Measurements from ENCODE around the gene CERS2.

The CERS2 gene

GRCh38 chr1:150974580-150975478, at the start of gene CERS2:
TSS of gene CERS2 (minus strand) at chr1:150974835. CDS start at chr1:150969090, 5,745 bp downstream.
- H3K4me3 Mint-ChIP-seq = peak within 1 kb of the TSS; percentile 88 to 90 (median 90)
- H3K27ac Mint-ChIP-seq = peak within 1 kb of the TSS; percentile 88 to 93 (median 92)
- no peak for TF ChIP-seq CTCF (IDR thresholded peaks at IDR 0.05; ENCODE audit: unreplicated experiment in 3 of 3)
- H3K27me3 Mint-ChIP-seq (ENCODE audit: low read depth) = peaks cover 7% of the 10 kb centered on the region
- no peaks in the 10 kb centered on the region for H3K36me3 Mint-ChIP-seq (ENCODE audit: low read depth)
- H3K4me1 Mint-ChIP-seq = peaks cover 47% of the 10 kb centered on the region
- H3K9me3 Mint-ChIP-seq = no peaks in the 10 kb centered on the region

- H3K9me3 Mint-ChIP-seq = no peaks in the 10 kb centered on the region
- H3K4me3 Mint-ChIP-seq = peak overlapping the region; percentile 9 to 61 (median 24)
- no peaks in the 10 kb centered on the region for H3K27me3 Mint-ChIP-seq (ENCODE audit: low read depth)
- peak in 1 of 3 experiments; percentile 15 for TF ChIP-seq CTCF (IDR thresholded peaks at IDR 0.05; ENCODE audit: unreplicated experiment in 3 of 3)
- peaks cover 35% of the 10 kb centered on the region for H3K4me1 Mint-ChIP-seq
- peak overlapping the region; percentile 86 to 95 (median 92) for H3K27ac Mint-ChIP-seq
- H3K36me3 Mint-ChIP-seq (ENCODE audit: low read depth) = peaks cover 12% of the 10 kb centered on the region
These were observed 38.9 kb upstream of the CERS2 start for GRCh38 chr1:151013518-151013917.

GRCh38 chr1:151012684-151013471, 38.2 kb upstream of the CERS2 start:
- Mint-ChIP-seq H3K27me3 (ENCODE audit: low read depth) (no peaks in the 10 kb centered on the region), H3K27ac (peak overlapping the region; percentile 86 to 95 (median 92)), H3K4me3 (peak overlapping the region; percentile 9 to 61 (median 24)), H3K4me1 (peaks cover 37% of the 10 kb centered on the region), H3K9me3 (no peaks in the 10 kb centered on the region), H3K36me3 (ENCODE audit: low read depth) (peaks cover 5% of the 10 kb centered on the region)
- TF ChIP-seq CTCF (IDR thresholded peaks at IDR 0.05; ENCODE audit: unreplicated experiment in 3 of 3) = no peak

GRCh38 chr1:151011154-151011850, 36.7 kb upstream of the CERS2 start:
- H3K4me3 Mint-ChIP-seq = peak overlapping the region; percentile 11 to 68 (median 58)
- no peak for TF ChIP-seq CTCF (IDR thresholded peaks at IDR 0.05; ENCODE audit: unreplicated experiment in 3 of 3)

GRCh38 chr1:151010346-151010726, 35.7 kb upstream of the CERS2 start:
- H3K4me3 Mint-ChIP-seq = peak overlapping the region; percentile 38 to 96 (median 93)
- peaks cover 61% of the 10 kb centered on the region for H3K4me1 Mint-ChIP-seq
- H3K9me3 Mint-ChIP-seq = no peaks in the 10 kb centered on the region
- peaks cover 4% of the 10 kb centered on the region for H3K36me3 Mint-ChIP-seq (ENCODE audit: low read depth)
- H3K27me3 Mint-ChIP-seq (ENCODE audit: low read depth) = no peaks in the 10 kb centered on the region
- H3K27ac Mint-ChIP-seq = peak overlapping the region in 1 of 3 experiments; percentile 94
- no peak for TF ChIP-seq CTCF (IDR thresholded peaks at IDR 0.05; ENCODE audit: unreplicated experiment in 3 of 3)

More at GRCh38 chr1:151011154-151011850, 36.7 kb upstream of the CERS2 start:
- Mint-ChIP-seq H3K9me3 (no peaks in the 10 kb centered on the region), H3K36me3 (ENCODE audit: low read depth) (peaks cover 4% of the 10 kb centered on the region), H3K27me3 (ENCODE audit: low read depth) (no peaks in the 10 kb centered on the region), H3K4me1 (peaks cover 52% of the 10 kb centered on the region), H3K27ac (peak overlapping the region; percentile 55 to 92 (median 75))

All from nephron (organoid).